NCI-H2196 (cell line): Measurements from ENCODE around the gene TUB.

Source experiments
- DNase-seq: peaks from one replicate; lab custom pipeline; 2025; ENCODE audit not compliant: unreplicated experiment; lab: John Stamatoyannopoulos, UW

Gene TUB

DNA sequence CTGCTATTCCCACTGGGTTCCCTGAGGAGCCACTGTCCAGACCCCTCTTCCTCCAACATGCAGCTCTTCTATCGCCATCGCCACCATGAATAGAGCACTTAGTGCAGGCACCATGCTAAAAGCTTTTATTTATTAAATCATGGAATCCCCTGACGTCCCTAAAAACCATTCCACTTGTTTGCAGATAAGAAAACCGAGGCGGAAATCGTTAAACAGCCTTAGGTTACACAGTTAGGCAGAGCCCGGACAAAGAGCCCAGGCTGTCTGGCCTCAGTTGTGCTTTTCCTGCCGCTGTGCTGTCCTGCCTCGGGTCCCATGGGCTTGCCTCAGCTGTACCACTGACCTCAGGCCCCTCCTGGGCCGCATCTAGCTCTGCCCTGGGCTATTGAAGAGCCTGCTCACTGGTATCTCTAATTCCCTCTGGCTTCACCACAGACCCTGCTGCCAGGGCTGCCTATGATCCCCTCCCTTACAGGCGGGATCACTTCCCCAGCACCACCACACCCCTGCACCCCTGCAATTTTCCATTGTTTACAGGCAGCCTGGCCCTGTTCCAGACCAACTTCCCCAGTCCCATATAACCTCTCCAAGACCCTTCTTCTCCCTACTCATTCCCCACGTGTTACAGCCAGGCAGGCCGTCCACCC is 13.0 kb upstream of the TUB start:
- no peak for DNase-seq

DNA sequence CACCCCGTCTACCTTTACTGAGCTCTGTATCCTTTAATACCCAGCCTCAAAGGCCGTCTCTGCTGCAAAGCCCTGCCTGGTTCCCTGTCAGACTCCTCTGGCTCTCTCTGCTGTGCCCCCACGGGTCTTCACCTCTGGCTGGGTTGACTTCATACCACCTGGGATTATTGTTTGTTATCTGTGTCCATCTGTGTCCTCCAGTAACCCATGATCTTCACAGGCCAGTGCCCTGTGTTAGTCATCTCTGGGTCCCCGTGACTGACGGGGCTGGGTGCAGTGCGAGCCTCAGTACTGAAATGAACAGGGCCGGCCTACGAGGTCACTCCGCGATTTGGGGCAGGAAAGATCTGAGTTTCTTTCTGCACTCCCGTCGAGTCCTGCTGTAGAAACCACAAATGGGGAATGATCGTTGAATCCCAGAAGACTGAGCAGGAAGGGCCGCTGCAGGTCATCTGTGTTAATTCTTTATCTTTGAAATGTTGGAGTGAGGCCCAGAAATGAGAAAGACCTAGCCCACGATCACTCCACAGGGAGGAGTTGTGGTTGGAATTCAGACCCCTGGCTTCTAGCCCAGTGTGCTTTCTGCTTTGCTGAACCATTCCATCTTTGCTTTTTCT is 12.3 kb upstream of the TUB start:
- DNase-seq = peak; percentile 58

DNA sequence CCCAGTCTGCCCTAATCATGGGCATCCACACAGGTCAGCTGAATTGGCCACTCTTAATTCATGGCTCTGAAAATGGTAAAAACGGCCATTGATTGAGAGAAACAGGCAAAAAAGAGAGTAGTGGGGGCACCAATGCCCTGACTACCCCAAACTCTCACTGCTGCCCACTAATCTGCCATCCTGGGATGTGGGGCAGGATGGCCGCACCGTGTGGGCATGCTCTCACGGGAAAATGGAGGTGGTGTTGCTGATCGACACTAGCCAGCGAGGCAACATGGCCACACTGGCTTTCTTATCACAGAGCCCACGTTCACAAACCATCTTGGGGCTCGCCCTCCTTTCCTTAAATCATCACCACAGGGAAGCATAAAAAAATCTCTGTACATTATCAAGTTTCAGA is 11.2 kb upstream of the TUB start:
- no peak for DNase-seq

DNA sequence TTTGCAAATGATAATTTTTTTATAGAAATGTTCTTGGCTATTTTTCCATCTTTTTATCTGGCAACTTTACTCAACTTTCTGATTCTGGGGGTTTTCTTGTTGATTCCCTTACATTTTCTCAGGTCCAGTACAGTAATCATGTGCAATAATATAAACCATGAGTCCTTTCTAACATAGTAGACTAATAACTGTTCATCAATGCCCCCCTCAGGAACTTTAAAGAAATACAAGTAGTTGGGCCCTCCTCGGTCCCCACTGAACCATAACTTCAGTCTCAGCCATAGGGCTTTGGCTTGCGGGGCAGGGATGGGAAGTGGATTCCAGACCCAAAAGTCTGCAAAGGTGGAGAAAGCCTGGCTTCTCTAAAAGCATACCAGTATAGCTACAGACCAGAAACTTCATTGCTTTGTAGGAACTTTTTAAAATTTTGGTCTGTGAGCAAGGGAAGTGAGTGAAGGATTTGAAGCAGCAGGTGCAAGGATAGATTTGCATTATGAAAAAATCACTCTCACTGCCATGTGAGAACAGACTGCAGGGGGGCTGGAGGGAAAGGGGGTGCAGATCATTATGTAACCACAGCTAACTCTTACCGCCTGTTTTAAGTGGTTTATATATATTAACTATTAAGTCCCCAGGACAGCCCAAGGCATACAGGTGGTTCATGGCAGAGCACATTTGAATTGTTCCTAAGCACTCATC is 10.4 kb upstream of the TUB start:
- DNase-seq = no peak

DNA sequence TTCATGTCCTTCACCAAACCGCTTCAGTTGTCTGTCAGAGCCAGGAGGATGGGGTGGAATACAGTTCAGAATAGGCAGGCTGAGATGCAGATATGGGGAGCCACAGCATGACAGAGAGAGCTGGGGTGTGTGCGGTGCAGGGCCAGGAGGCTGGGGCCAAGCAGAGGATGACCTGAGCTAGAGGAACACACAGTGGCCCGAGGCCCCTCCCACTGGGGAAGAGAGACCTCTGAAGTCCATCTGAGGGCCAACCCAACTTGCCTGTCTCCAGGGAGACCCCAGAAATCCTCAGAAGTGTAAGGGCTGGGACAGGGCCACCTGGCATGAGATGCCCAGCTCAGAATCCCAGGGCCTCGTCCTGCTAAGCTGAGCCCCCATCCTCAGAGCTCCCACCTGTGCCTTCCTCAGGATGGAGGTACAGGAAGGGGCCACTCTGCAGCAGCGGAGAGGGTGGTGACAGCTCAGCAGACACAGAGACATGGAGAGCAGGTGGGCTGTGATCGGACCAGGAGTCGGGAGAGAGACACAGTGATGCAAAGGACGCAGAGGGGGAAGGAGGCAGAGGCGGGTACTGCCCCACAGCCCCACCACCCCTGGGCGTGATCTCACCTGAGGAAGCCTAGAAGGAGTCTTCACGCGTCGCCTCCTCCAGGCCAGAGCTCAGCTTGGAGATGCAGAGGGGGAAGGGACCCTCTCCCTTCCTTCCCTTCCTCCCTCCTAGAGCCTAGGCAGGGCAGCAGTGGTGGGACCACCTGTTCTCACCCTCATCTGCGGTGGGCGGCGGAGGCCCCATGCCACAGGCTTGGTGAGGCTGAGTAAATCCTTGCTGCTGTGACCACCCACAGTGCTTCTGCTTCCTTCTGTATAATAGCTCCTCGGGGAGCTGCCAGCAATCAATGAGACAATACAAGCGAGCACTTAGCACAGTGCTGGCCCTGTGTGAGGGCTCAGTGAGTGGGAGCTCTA is 9.1 kb upstream of the TUB start:
- DNase-seq = no peak

DNA sequence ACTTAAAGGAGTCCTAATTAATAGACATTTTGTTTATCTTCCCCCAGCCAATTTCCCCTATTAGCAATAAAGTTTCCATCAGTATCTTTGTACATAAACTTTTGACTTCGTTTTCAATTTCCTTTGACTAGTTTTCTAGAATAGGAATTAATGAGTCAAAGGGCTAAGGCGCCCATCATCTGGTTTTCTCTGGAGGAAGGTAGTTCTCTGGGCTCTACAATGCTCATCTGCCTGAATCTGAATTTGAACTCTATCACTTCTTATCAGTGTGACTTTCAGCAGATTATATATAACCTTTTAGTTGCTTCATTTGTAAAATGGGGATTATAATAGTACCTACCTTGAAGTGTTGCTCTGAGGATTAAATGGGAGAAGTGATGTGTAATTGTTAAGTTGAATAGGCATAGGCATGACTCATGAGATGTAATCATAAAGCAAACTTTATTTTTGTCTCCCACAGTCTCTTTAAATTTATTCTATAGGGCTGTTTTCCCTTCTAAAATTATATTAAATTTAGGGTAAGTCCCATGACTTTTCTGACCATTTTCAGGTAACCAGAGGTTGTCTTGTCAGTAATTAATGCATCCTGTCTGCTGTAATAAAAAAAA is 5.8 kb upstream of the TUB start:
- DNase-seq = no peak

DNA sequence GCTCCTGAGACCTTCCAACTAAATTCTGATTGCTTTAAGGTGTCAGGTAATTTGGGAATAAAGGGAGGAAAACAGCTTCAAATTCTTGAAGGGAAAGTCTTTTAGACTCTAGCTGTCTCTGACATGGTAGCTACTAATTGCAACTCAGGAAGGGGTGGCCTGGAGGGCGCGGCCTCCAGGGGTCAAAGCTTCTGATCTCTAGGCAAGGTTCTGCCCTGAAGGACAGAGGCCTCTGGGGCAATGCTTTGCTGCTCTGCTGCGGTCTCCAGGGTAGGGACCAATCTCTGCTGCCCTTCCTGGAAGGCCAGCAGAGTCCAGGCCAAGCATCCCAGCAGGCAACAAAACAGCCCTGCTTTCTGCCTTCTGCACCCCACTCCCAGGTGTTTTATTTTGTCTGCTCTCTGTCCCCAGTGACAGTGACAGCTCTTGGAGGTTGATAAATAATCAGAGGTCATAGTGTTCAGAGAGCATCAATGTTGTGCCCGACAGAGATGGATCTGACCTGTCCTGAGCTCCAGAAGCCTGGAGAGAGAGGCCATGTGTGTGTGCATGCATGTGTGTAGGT is 1.8 kb upstream of the TUB start:
- no peak for DNase-seq

DNA sequence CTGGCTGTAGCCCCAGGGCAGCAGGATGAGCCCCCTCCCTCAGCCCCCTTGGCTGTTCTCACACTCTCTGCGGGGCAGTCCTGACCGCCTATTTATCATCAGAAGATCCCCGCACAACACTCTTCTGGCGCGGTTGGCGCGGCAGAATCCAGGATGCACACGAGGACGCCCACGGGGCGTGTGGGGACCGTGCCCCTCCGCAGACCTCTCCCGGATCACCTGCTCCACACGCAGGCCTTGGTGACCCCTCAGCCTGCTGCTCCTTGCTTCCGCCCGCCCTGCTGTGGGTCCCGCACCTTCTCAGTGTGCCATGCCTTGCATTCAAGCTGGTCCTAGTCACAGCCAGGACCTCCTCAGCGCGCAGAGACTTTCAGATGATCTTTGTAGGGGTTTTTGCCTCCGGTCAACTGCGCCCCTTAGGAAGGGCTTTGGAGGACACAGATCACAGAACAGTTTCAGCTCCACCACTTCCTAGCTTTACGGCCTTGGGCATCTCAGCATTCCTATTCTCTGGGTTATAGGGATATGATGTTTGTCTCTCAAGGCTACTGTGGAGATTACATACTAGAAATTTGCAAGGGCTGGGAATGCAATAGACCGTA is 841 bp upstream of the TUB start:
- DNase-seq = no peak

DNA sequence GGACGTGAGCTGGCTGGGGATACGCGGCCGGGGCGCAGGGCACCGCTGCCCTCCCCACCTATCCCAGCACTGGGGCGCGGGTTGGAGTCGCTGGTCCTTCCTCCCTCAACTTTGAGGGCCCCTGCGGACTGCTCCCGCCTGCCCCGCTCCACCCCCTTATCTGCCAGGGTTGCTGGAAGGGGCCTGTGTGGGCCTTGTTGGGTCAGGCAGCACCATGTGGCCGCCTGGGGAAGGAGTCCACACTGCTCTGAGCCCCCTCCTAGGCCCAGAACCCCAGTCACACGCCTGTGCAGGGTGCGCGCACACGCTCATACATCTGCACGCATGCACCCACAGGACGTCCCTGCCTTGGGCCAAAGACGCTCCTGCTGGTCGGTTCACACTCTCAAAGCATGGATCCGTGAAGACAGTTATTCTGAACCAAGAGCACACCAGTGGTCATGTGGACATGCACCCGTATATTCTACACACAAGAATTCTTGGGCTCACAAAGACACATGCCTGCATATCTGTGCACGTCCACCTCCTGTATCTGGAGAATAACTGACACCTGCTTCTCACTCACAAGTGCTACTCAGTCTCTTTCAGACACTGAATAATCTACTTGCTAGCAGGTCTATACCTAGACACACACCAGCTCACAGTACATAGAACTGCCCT is 710 bp downstream of the TUB start:
- DNase-seq = no peak

DNA sequence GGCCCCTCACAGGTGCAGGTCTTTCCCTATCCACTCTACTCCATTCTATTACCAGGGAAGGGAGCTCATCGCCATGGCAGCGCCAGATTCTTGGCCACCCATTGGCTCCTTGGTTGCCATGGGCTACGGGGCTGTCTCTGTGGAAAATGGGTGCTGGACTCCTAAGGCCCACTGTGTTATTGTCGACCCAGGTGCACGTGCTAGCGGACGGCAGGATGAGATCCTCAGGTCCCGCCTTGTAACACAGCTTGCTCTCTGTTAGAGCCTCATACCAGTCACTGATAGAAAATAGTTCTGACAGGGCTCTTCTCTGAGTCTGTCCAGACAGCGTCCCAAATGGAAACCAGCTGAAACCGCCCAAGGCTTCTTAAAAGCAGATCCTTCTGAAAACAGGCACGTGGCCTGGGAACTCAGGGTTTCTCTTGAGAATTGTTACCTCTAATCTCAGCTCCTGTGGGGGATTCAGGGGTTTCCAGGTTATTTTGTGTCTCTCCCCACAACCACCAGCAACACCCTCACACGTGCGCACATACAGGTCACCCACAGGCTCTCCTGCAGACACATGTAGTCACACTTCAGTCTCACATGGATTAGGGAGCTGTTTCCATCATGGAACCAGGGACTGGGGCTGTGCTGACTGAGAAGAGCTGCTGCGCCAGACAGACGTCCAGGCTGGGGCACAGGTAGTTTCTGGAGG is 1.5 kb downstream of the TUB start:
- DNase-seq = peak; percentile 36

DNA sequence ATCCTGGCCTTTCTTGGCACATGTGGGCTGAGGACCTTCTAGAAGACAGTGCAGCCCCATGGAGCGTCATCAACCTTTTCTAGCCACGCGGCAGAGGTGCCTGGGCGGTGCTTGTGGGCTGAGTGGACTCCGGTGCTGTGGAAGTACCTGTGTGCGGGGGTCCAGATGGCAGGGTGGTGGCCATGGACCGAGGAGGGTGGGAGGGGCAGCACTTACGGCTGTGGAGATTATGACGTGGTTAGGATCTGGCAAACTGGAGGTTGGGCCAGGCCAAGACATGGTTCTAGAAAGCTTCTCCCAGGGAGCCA is 2.0 kb downstream of the TUB start:
- DNase-seq = no peak

DNA sequence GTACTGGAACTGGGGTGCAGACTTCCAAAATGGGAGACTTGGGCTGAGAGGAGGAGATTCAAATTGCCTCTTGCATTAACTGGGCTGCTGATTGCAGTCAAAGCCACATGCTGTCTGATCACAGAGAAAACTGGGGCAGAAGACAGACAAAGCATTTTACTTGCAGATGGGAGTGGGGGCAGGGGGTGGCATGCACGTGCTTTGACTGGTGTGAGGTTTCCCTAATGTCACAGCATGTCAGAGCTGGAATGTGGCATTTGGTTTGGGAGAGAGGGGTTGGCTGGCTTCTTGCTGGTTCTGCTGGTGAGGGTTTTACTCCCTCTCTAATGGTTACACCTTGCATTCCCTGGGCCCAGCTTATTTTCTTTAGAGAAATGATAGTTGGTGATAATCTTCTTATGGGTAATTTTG is 2.9 kb downstream of the TUB start:
- no peak for DNase-seq

DNA sequence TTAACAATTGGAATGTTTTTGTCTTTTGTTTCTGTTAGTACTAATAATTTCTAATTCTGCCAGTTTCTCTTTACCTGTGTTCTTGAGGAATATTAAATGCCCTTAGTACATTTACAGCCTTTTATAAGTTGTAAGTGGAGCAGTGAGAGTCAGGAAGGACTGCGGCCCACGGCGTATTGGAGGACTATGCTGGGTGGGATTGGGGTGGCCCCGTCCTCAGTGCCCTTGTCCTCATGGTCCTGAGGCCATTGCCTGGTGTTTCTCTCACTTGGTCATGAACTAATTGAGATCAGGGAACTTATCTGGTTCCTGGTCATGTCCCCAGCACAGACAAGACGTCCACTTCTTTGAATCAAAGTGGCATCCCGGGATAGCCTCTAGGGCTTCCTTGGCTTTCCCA is 3.3 kb downstream of the TUB start:
- DNase-seq = no peak

DNA sequence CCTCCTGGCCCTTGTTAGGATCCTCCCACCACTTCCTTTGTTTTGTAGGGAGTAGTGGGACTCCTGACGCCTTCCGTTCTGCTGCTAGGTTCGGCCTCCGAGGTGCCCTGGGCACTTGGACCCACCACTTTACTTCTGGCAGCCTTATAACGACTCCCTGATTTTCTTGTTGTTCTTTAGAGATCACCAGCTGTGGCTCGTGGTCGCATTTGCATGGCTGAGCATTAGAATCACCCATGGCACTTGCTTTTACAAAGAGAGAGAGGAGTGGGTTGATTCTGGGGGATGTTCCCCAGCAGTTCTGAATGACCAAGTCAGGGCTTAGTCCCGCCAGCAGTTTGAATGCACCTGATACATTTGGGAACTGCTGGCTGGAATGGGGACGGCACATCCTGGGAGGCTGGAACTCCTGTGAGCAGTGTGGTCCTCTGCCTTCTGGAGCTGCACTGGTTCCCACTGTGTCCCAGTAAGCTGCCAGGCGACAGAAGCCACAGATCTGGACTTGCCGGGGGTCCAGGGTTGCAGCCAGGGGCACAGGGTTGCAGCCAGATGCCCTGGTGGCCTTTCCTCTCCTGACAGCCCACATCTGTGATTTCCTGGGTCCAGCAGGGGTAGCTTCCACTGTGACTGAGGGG is 4.1 kb downstream of the TUB start:
- no peak for DNase-seq

DNA sequence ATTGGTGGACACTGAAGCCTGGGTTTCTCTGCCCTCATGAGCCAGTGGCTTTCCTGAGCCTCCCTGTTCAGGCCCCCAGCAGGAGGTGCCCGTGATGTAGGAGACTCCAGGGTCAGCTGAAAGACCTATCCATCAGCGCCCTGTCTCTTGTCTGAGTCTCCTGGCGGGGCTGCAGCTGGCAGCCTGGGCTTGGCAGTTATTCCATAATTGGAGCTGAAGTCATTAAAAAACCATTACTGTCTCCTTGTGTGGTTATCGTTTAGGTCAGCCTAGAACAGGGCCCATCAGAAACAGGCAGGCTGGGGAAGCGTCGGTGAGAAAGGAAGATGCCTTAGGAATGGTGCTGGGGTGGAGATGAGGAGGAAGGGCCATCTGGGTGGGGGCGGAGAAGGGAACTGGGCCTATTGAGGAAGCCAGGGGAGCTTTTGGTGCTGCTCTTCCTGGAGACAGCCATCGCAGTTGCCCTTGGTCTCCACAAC is 5.0 kb downstream of the TUB start:
- peak; percentile 37 for DNase-seq

DNA sequence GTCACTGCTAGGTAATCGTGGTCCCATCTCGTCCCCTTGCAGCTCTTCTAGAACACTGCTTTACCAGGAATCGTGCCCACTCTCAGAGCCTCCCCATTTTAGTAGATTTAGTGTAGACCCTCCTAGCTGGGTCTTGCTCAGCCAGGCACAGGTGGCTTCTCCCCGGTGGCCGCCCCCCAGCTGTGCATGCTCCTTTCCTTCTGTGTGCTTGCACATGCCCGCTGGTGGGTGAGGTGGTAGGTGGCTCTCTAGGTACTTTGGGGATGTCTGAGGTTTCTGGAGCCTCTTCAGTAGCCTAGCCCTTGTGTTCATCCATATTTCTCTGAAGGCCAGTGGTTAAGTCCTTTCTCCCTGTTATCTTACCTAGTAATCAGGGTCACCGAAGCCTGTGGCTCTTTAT is 5.6 kb downstream of the TUB start:
- DNase-seq = no peak

DNA sequence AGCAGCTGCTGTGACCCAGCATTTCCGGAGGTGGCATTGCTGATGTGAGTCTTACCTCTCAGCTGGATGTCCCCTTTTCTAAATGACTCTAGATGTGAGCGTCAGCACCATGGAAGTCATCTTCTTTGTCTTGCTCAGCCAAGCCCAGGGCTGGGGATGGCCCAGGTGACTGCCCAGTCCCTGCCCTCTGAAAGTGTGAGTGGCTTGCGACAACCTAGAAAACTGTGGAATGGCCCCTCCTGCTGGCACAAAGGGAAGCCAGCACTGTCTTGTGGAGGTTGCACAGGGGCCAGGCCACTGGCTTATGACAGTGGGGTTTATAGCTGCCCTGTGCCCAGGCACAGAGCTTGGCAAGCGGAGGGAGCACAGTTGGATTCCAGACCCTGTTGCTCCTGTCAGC is 6.2 kb downstream of the TUB start:
- no peak for DNase-seq

DNA sequence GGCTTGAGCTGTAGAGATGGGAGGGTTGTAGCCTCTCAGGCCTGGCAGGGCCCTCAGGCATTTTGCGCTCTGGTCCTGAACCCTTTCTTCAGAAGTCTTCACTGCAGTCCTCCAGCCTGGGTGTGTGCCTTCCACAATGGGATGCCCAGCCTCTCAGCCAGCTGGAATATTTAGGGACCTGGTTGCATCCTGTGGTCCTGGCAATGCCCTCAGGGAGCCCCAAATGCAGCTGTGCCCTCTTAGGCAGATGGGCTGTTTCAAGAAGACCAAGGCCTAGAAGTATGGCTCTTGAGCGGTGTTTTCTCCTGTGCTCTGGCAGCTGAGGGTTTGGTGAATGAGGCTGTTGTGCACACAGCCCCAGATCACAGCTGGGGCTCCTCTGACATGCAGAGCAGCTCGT is 6.7 kb downstream of the TUB start:
- DNase-seq = no peak
